BJ (cell line): Measurements from ENCODE around the gene ALK. TPM values are rescaled to one million over a fixed set of nuclear protein-coding genes. Genes with fewer than 3 reads are reported as not detected.

Experiments used
- CTCF ChIA-PET: fragments of 350-600 bp; formaldehyde crosslinking; extraction: SDS; loops from one replicate; lab custom pipeline; 2021; ENCODE audit warnings: antibody characterized with exemption, inconsistent platforms; lab: Yijun Ruan, JAX
- POLR2A ChIA-PET: fragments of 300-600 bp; sonication (Branson Sonifier 250); formaldehyde crosslinking; extraction: SDS; loops from one replicate; lab custom pipeline; 2021; ENCODE audit warnings: antibody characterized with exemption; lab: Charles Lee
- DNase-seq: peaks from one replicate; pipeline ENCODE4 v3.0.0-alpha.2; 2011; ENCODE audit warnings: low read depth
- H3K27me3 ChIP-seq: 2 replicates; pipeline ENCODE4 v1.6.0; 2011; ENCODE audit warnings: low read length; ENCODE audit not compliant: control insufficient read depth, insufficient read depth
- H3K36me3 ChIP-seq: 2 replicates; pipeline ENCODE4 v1.5.1; 2011; ENCODE audit warnings: low read length; ENCODE audit not compliant: control insufficient read depth, insufficient read depth
- H3K4me3 ChIP-seq: 2 replicates; pipeline ENCODE4 v1.5.1; 2011; ENCODE audit warnings: low read depth, mild to moderate bottlenecking, control low read depth, low read length
- CTCF ChIP-seq: IDR thresholded peaks from 2 replicates; pipeline ENCODE4 v1.5.1; 2011; ENCODE audit warnings: low read depth, mild to moderate bottlenecking, control low read depth, inconsistent platforms, low read length, moderate library complexity; ENCODE audit not compliant: insufficient read depth
- polyA plus RNA-seq: library from polyadenylated mRNA; depleted of rRNA; stranded (reverse); fragments of >200 nt; gene quantifications from 2 replicates; pipeline ENCODE4 v1.2.3, GENCODE V29; 2011

The ALK gene
- polyA plus RNA-seq, 1 experiment, result not detected

GRCh38 chr2:29688429-29688828 is 233.0 kb downstream of the ALK start:
- H3K27me3 ChIP-seq, result no peaks in the 10 kb centered on the region; the same call in 1 of the 2 replicates
- ChIA-PET CTCF (interaction anchor here (0.5 kb wide), 1 partner anchor 431 kb away, joined by 3 read pairs; no protein-coding TSS in a partner anchor), POLR2A (no interaction called here)
- no peak for DNase-seq
- TF ChIP-seq CTCF, result no peak
- no peak overlapping the region for H3K4me3 ChIP-seq
- H3K36me3 ChIP-seq, result no peaks in the 10 kb centered on the region

GRCh38 chr2:29687121-29687520 is 234.3 kb downstream of the ALK start:
- H3K4me3 ChIP-seq, result no peak overlapping the region
- ChIA-PET CTCF (no interaction called here), POLR2A (no interaction called here)
- no peaks in the 10 kb centered on the region; the same call in 1 of the 2 replicates for H3K27me3 ChIP-seq
- no peak for DNase-seq
- no peaks in the 10 kb centered on the region for H3K36me3 ChIP-seq
- TF ChIP-seq CTCF, result no peak

- Histone ChIP-seq H3K27me3 (no peaks in the 10 kb centered on the region), H3K4me3 (no peak overlapping the region), H3K36me3 (no peaks in the 10 kb centered on the region)
- ChIA-PET POLR2A (no interaction called here), CTCF (no interaction called here)
- no peak for DNase-seq
- TF ChIP-seq CTCF, result no peak
Measured at GRCh38 chr2:29676886-29677453, 244.4 kb downstream of the ALK start.

DNA sequence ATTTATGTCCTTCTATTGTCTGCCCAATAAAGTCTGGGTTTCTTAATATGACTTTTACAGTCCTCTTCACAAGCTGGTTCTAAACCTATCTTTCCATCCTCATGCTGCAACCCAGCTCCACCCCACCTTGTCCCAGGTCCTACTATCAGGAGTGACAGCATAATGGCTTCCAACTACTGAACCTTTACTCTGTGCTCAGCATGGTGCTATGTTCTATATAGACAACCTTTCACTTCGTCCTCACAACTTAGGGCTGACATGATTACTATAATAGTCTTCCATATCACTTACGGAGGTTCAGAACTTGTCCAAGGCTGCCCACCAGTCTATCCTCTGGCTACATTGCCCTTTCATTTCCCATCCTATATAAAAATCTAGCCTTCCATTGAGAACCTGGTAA is 256.8 kb downstream of the ALK start:
- no peak overlapping the region for H3K4me3 ChIP-seq
- ChIA-PET CTCF (no interaction called here), POLR2A (no interaction called here)
- H3K36me3 ChIP-seq, result no peaks in the 10 kb centered on the region
- no peak for DNase-seq
- no peaks in the 10 kb centered on the region for H3K27me3 ChIP-seq
- TF ChIP-seq CTCF, result no peak

GRCh38 chr2:29663268-29663667 is 258.1 kb downstream of the ALK start:
- CTCF ChIA-PET, result no interaction called here
- H3K36me3 ChIP-seq, result no peaks in the 10 kb centered on the region
- DNase-seq, result no peak
- TF ChIP-seq CTCF, result no peak
- H3K4me3 ChIP-seq, result no peak overlapping the region
- peaks cover 2% of the 10 kb centered on the region; the same call in 1 of the 2 replicates for H3K27me3 ChIP-seq
- POLR2A ChIA-PET, result no interaction called here
